PC-3 (cell line): ENCODE measurements around the gene LRRC42.

ENCODE experiments used
- EZH2 ChIP-seq: fragments of 300-600 bp; sonication (generic); IDR thresholded peaks from one replicate; pipeline ENCODE4 v1.6.1; 2017; ENCODE audit warnings: antibody characterized with exemption, mild to moderate bottlenecking, low read length; ENCODE audit not compliant: unreplicated experiment
- EZH2phosphoT487 ChIP-seq: fragments of 300-600 bp; sonication (generic); IDR thresholded peaks from 2 replicates; pipeline ENCODE4 v1.6.1; 2018; ENCODE audit warnings: mild to moderate bottlenecking, antibody characterized with exemption, low read length, borderline replicate concordance
- TF ChIP-seq, protein P1 (sequence below): fragments of 300-600 bp; sonication (generic); conservative IDR thresholded peaks from 2 replicates; pipeline ENCODE4 v1.5.1; 2017; ENCODE audit warnings: antibody characterized with exemption, low read depth, mild to moderate bottlenecking, low read length

DNA sequence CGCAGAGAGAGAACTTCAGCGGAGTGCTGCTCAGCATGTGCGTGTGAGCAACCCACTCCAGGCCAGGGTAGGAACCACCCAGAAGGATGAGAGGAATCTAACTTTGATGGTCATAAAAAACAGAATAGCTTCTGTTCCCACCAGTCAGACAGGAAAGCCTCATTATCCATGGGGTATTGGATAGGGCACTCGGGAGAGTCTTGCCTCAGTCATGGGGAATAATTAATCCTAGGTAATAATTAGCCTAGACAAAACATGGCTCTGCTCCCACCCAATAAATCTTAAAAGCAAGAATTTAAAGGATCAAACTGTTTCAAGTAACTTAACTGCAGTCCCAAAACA lies 36.6 kb downstream of the LRRC42 start:
- TF ChIP-seq, protein P1, sequence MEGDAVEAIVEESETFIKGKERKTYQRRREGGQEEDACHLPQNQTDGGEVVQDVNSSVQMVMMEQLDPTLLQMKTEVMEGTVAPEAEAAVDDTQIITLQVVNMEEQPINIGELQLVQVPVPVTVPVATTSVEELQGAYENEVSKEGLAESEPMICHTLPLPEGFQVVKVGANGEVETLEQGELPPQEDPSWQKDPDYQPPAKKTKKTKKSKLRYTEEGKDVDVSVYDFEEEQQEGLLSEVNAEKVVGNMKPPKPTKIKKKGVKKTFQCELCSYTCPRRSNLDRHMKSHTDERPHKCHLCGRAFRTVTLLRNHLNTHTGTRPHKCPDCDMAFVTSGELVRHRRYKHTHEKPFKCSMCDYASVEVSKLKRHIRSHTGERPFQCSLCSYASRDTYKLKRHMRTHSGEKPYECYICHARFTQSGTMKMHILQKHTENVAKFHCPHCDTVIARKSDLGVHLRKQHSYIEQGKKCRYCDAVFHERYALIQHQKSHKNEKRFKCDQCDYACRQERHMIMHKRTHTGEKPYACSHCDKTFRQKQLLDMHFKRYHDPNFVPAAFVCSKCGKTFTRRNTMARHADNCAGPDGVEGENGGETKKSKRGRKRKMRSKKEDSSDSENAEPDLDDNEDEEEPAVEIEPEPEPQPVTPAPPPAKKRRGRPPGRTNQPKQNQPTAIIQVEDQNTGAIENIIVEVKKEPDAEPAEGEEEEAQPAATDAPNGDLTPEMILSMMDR: no peak
- TF ChIP-seq EZH2 (no peak), EZH2phosphoT487 (no peak)
